ENCODE data around the gene RENBP.
A peak's percentile ranks its signal among the peaks of the same experiment; 100 is the strongest.

Gene RENBP

GRCh38 chrX:153953342-153953830 lies 8.9 kb upstream of the RENBP start:
- no peak for FAIRE-seq

DNA sequence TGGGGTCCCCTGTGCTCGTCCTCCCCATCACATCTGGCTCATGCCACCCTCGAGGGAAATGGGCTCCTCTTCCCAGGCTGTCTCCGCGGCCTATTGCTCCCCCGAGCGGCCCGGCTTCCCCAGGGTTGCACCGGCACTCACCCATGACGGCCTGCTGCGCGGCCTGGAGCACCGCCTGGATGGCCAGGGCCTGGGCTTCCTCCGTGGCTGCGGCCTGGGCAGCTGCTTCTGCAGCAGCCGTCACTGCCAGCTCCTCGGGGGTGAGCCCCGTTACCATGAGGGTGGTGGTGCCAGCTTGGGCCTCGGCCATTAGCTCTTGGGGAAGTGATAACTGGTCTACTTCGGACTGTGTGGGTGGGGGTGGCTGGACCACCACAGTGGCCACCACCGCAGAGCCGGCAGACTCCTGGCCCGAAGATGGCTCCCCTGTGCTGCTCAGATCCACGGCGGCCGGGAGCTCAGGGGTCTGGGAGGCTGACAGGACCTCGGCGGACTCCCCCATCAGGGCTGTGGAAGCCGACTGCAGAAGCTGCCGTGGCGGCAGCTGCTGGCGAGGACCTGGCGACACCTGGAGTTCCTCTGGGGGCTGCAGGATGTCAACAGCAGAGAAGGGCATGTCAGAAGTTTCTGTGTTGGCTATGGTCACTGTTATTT lies 8.1 kb upstream of the RENBP start:
- FAIRE-seq = no peak

- no peak for FAIRE-seq
These were observed 7.4 kb upstream of the RENBP start for GRCh38 chrX:153951683-153952372.

- FAIRE-seq = no peak
These were observed 5.7 kb upstream of the RENBP start for GRCh38 chrX:153950127-153950526.

DNA sequence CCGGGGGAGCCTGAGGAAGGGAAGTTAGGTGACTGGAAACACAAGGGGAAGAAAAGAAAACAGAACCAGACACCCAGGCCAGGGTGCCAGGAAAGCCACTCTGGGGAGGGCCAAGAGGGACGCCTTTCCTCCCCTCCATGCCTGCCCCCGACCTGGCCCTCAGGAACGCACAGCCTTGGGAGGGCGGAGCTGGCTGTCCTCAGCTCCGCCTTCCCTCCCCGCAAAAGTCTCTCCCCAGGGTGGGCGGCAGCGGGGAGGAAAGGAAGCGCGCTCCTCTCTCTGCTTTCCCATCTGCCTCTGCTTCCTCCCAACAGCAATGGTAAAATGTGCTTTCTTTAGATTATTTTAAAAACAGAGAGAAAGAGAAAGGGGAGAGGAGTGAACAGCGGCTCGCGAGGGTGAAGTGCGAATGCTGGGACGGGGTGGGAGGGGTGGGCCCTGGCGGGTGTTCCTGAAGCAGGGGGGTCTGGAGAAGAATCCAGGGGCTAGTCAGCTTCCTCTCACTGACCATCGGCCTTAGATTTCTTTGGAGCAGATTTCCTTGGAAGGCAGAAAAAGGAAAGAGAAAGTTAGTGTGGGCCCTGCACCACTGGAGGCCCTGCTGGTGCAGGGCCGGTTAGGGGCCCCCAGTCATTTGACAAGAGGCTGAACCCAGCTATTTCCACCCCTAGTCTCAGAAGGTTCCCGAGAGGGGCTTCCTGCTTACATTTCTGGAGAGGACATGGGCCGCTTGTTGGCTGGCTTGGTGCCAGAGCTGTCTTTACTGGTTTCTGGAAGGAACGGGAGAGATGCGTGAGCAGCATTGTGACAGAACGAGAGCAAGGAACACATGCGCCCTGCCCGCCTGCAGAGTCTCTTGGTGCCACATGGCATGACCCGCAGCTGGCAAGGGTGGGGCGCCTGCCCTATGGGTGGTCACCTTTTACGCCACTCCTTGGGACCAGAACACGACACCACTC lies 4.7 kb upstream of the RENBP start:
- no peak for FAIRE-seq

DNA sequence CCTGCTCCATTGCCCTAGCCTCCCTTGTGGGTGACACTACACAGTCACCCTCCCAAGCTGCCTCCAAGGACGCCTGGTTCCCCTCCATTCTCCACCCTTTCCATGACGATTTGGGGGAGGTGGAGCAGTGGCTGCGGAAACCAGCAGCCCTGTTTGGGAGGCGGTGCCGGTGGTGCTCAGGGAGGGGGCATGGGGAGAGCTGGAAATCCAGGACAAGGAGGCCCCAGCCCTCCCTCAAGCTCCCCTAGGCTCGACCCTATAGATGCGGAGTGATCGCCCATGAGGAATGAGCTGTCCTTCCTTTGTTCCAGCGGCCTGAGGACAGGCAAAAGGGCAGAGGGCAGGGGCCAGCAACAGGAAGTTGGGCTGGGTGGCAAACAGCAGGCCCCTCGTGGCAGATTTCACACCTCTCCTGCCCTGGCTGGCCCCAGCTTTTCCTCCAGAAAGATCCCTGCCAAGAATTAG lies 3.6 kb upstream of the RENBP start:
- no peak for FAIRE-seq

DNA sequence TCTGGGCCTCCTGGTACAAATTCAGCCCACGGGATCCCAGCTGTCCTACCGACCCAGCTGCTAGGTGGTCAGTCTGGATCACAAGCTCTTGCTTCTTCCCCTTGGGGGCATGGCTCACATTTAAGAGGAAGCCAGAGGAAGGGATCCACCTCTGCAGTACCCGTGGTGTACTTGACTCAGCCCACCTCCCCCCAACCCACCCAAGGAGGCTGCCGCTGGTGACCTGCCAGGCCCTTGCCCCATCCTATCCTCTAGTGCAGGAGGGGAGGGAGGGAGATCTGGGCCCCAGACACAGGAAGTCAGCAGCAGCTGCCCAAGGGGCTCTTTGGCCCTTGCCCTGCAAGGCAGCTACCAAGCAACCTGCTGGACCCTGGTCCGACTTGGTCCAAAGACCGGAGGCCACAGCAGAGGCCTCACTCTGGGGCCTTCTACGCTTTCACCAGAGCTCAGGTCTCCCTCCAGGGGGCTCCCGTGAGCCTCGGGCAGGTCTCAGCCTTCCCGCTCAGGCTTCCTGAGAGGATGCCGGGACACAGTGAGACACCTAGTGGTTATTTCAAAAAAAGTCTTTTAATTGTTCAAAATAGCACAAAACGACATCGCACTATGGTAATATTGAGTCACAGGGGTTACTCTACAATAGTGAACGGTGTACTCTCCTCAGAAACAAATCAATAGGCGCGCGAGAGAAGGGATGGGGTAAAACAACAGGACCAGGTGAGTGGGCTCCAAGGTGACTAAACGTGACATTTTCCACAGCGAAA lies 2.7 kb upstream of the RENBP start:
- peak; percentile 78 for FAIRE-seq

- FAIRE-seq = no peak
These were observed 1.8 kb upstream of the RENBP start for GRCh38 chrX:153945956-153946943.

- FAIRE-seq = no peak
These were observed 332 bp upstream of the RENBP start for GRCh38 chrX:153944800-153945150.

- FAIRE-seq = no peak
These were observed 2.8 kb downstream of the RENBP start for GRCh38 chrX:153941336-153942252.

- FAIRE-seq = no peak
These were observed 4.9 kb downstream of the RENBP start for GRCh38 chrX:153939573-153939972.

DNA sequence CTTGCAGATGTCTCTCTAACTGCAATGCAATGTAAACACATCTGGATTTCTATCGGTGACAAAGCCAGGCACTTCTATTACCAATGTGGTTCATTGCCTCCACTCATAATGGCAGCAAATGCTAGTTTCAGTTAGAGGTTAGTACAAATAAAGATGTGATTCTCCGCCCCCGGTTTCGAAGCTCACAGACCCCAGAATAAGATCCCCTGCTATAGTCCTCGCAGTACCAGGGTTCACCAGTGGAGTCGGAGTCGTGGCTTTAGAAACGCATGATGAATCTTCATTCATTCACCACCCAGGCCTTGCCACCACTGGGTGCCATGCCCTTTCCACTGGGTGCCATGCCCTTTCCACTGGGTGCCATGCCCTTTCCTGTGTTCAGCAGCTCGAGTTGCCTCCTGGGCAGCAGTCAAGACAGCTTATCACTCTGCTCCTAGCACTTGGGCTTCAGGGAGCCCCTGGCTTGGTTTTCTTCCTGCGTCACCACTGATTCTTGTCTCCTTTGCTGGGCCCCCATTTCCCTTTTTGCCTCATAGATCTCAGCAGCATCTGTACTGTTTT lies 6.1 kb downstream of the RENBP start:
- FAIRE-seq = no peak

GRCh38 chrX:153937056-153937455 lies 7.4 kb downstream of the RENBP start:
- peak; percentile 83 for FAIRE-seq

DNA sequence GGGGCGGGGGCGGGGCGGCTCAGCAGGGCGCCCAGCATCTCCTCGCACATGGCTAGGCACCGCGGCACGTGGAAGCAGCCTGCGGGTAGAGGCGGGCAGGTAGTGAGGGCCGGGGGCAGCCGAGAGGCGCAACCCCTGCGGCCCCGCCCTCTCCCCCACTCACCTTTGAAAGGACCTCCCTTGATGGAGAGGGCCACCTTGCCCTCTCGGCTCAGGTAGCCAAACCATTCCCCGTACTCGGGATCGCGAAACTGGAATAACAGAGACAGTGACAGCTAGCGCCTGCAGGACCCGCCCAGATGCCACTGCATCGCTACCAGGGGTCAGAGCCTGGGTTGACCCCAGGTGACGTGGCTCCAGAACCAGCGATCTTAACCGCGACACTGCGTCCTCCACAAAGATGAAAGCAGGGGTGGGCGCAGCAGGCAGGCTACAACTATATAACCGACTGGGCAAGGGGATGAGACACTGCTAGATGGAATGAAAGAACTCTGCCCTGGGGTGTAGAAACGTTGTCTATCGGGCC lies 9.1 kb downstream of the RENBP start:
- FAIRE-seq = no peak

GRCh38 chrX:153934762-153935325 lies 9.6 kb downstream of the RENBP start, which contains the start of gene NAA10:
Gene NAA10, minus strand, starts transcription at chrX:153935037. Its CDS starts 133 bp downstream, at chrX:153934904.
- no peak for FAIRE-seq

- no peak for FAIRE-seq
These were observed 10.2 kb downstream of the RENBP start for GRCh38 chrX:153934148-153934761.

GRCh38 chrX:153933748-153934147 lies 10.7 kb downstream of the RENBP start:
- FAIRE-seq = no peak

- no peak for FAIRE-seq
These were observed 12.1 kb downstream of the RENBP start for GRCh38 chrX:153932220-153932915.
